DND-41 (cell line): ENCODE data around the gene POU3F2.

Source experiments
- CTCF ChIP-seq: IDR thresholded peaks from 2 replicates; pipeline ENCODE4 v1.5.1; 2012; ENCODE audit warnings: borderline replicate concordance, low read length, moderate library complexity, mild to moderate bottlenecking; ENCODE audit not compliant: poor library complexity, severe bottlenecking; ENCODE audit errors: extremely low read depth
- EZH2 ChIP-seq: IDR thresholded peaks from 3 replicates; pipeline ENCODE4 v1.6.1; 2012; ENCODE audit warnings: borderline replicate concordance, low read depth, mild to moderate bottlenecking, moderate library complexity, low read length, inconsistent platforms; ENCODE audit not compliant: severe bottlenecking

- no peak for TF ChIP-seq CTCF
- TF ChIP-seq EZH2 = no peak
Measured at GRCh38 chr6:98824162-98824901, 10.0 kb upstream of the POU3F2 start.
